HG03439 (cell line): ENCODE data around the gene MSANTD3.
"Not testable (repeated sequence)": the region's sequence is repeated elsewhere in the genome, so short reads cannot be mapped to it uniquely, and the experiment has no call there.

Experiments used
- ATAC-seq: cut with Tn5 transposase; IDR thresholded peaks from one replicate; pipeline ENCODE4 v1.9.1; 2021; ENCODE audit warnings: mild to moderate bottlenecking, moderate library complexity; ENCODE audit not compliant: unreplicated experiment

The MSANTD3 gene

DNA sequence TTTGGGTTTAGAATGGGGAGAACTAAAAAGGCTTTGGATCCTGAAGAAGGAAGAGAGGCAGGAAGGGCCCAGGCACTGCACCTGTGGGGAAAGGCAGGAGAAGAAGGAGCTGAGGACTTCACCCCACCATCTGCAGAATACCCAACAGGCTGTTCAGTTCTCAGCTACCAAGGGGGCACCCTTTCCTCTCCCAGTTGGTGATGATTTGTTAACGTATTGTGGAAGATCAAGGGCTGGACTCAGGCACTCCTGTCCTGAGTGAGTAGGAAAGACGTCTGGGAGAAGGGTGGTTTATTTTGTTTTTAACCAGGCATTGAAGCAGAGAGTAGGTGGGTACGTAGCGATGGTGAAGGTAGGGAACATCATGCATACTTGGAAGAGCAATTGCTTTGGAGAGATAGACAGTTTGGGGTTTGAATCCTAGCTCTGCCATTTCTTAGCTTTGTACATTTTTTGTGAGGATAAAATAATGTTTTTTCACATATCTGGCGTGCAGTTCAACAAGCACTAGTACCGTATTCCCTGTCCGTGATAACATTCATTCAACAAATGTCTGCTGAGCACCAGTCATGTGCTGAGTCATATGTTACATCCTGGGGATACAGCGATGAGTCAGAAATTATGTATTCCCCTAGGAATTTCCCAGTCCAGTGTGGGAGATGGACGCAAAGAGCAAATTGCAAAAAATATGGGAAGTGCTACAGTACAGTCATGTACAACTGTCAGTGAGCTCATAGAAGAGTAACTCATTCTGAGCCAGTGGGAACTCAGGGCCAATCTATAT is 2.1 kb downstream of the MSANTD3 start:
- ATAC-seq: no peak

DNA sequence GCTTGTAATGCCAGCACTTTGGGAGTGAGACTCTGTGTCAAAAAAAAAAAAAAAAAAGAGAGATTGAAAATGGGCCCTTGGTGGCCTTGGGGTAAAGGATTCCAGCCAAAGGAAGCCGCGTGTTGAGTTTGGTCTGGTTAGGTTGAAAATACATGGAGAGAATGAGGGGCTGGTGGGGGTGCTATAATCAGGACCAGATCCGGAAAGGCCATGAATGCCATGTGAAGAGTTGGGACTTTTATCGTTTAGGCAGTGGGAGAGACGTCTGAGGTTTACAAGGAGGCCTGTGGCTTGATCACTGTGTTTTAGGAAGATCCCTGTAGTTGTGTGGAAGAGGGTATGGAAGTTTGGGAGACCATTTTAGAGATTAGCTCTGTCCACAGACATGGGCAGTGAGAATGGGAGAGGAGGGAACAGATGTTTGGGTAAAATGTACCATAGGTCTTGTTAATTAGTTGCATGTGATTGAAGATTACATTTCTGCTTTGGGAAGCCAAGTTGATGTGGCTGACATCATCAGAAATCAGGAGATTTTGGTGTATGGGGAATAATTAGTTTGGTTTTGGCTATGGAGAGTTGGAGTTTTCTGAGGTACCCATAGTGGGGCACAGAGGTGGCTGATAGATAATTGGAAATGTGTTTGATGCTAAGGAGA is 3.5 kb downstream of the MSANTD3 start:
- no peak for ATAC-seq

DNA sequence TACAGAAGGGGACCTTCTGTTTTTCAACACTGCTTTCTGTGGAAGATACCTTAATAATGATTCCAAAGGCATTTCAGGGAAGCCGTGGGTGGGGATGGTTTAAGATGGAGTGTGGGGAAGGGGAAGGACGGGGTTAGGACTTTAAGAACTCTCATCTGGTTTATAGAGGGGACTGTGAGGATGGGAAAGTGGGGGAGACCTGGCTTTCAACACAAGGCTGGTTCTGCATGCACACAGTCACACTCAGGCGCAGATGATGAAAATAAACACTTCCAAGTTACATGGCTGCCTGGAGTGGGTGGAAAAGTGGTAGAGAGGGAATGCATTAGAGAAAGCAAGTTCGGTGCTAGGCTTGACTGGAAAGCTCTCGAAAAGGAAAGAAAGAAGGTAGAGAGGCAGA is 4.9 kb downstream of the MSANTD3 start:
- ATAC-seq: no peak

DNA sequence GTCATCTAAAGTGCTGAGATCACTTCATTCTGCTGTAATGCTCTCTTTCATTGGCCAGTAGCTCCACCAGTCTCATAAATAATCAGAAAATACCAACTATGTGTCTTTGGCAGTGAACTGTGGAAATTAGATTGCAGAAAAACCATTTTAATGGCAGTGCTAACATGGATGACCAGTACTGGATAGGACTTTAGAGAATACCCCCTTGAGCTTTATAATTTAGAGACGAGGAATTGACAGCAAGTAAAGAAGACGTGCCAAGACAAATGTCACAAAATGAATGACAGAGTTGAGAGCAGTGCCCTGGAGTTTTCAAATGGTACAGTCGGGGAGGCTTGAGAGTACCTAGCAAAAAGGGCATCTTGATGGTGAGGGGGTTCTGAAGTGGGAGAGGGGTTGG is 5.8 kb downstream of the MSANTD3 start:
- ATAC-seq: no peak

DNA sequence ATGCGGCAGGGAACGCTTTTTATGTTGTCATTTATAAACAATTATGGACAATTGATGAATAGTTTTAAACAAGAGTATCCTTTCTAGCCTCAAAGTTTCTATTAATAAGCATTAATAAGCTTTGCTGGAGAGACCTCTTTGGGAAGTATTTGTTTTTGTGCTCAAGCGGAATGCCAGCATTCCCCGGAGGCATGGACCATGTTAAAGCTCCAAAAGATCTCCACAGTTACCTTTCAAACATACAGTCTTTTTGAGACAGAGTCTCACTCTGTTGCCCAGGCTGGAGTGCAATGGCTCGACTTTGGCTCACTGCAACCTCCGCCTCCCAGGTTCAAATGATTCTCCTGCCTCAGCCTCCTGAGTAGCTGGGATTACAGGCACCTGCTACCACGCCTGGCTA is 9.6 kb downstream of the MSANTD3 start:
- no peak for ATAC-seq

DNA sequence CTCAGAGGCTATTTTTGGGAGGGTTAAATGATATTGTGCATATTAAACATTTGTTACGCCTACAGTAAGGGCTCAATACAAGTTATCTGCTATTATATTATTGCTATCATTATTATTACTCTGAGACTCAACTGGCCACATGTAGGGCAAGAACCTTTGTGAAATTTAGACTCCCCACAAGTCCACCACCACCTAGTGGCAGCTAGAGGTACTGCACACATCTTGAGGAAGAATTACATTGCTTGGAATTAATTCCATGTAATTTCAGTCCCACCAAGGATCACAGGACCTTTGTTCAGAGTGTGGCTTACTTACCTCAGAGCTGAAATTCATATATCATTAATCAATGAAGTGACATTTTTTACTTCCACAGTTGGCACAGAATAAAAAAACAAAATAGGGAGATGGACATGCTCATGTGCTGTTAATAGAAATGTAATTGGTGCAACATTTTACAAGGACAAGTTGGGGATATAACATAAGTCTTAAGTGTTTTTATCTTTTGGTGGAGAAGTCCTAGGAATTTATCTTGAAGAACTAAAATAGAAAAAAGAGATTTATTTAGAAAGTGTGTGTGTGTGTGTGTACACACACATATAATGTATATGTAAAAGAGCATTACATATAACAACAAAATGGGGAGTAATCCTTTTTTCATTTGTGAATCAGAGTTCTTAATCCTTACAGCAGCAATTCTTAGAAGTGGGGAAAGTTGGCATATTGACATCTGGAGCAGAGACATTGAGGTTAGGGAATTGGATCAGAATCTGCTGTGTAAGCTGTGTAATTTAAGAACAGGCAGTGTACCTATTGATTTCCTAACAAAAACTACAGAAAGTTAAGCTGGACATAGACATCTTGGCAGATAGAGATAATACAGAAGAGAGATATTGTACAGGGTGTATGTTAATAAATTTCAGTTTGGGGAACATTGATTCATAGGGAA is 11.2 kb downstream of the MSANTD3 start:
- ATAC-seq: peak; percentile 60

DNA sequence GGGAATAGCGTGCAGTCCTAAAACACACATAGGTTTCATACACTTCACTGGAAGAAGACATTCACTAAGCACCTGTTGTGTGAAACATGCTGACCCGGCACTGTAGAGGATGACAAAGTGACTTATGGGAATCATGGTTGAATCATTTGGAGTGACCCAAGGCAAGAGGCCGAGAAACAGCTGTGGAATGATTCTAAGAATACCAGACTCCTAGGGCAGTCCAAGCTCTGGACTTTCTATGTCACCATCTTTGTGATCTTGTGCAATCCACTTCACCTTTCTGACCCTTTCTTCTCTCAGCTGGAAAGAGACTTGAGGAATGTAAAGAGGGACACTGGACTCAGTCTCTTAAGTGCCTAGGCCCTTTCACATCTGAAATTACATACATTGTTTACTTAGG is 13.1 kb downstream of the MSANTD3 start:
- no peak for ATAC-seq

DNA sequence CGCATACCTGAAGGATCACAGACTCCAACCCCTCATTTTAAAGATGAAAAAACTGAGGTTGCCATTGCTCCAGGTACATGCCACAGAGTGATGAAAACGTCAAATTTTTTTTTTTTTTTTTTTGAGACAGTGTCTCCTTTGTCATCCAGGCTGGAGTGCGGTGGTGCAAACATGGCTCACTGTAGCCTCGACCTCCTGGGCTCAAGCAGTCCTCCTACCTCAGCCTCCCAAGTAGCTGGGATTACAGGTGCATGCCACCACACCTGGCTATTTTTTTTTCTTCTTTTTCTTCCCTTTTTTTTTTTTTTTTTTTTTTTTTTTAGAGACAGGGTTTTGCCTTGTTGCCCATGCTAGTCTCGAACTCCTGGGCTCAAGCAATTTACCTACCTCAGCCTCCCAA is 13.5 kb downstream of the MSANTD3 start:
- ATAC-seq: not testable (repeated sequence)

DNA sequence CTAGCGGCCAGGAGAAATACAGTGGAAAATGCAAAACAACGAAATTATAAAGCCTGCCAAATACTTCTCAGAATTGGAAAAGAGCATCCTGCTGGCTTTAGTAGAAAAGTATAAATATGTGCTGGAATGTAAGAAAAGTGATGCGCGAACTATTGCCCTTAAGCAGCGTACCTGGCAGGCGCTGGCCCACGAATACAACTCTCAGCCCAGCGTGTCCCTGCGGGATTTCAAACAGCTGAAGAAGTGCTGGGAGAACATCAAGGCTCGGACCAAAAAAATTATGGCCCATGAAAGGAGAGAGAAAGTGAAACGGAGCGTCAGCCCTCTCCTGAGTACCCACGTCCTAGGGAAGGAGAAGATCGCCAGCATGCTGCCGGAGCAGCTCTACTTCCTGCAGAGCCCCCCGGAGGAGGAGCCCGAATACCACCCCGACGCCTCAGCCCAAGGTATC is 15.0 kb downstream of the MSANTD3 start:
- no peak for ATAC-seq

DNA sequence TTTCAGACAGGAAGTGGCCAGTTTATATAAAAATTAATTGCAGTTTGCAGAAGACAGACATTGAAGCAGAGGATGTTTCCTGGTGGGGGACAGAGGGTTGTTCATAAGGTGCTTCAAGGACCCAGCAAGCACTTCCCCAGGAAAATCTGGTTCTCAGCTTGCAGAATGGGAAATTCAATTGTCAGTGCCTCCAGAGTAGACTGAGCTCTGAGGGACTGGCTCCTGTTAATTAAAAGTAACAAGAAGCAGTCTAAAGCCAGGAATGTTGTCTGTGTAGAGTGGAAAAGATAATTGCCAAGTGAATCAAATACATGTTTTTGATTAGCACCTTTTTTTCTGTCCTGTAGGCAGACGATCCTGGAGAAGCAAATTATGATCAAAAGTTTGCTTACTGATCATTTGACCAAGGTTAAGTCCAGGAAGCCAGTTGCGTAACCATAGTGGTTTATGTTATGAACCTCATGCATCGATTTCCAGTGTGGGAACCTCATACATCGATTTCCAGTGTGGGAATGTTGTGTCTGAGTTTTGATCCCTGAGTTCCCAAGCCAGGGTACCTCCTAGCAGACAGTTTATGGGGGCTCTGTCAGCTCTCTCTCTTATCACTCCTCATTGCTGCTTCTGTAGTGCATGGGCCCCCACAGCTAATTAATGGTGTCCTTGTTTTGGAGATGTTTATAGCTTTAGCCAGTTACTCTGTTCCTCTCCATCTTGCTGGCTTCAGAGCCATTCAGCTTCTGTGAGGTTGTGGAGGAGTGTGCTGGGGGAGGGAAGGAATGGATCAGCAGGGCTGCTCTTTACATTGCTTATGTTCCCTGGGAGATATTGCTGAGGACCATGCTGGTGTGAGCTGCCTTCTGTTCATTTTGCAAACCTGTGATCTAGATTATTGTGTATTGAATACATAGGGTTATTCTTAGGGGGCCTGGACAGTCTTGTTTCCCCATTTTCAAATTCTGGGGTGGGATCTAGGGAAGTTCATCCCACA is 17.1 kb downstream of the MSANTD3 start:
- no peak for ATAC-seq

DNA sequence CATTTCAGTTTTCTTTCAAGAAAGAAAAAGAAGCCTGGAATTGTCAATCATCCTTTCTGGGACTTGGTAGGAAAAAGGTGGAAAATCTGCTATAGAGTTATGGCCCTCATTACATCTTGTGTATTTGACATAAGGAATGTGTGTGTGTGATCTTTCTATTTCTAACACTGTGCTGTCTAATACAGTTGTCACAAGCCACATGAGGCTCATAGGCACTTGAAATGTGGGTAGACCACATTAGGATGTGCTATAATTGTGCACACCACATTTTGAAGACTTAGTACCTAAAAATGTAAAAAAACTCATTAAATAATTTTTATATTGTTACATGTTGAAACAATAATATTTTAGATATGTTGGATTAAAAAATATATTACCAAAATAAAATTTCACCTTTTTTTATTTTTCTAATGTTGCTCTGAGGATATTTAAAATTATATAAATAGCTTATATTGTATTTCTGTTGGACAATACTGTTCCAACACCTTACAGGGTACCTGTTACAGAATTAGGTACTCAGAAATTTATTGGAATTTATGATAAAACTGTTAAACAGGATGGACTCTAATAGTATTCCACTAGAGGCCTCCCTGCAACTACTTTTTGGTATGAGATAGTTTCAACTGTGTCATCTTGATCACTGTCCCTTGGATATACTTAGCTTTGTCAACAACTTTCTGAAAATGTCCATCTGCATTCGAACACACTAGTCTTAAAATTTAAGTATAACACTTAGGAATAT is 18.4 kb downstream of the MSANTD3 start:
- ATAC-seq: no peak

DNA sequence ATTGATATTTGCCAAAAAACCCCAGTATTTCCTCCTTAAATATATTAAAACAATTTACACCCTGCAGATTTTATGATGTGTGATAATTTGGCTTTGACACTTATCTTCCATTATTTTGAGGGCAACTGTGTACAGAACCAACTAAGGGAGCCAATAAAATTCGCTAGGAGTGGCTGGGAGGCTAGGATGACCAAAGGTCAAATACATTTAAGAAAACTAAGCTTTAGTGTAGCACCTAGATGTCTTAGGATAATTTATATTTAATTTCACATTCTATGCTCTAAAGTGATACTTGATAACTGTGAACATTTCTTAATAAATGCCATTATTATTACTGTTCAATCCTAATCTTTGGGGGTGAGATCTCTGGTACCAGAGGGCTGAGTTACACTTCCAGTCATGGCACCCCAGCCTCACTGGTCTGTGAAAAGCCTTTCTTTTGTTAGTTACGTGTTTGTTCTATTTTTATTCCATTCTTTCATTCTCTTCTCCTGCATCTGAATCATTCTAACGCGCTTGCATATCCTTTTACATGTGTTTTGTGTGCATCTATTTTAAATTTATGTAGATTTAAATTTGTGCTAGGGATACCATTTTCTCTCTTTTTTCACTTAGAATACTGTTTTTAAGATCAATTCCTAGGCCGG is 19.1 kb downstream of the MSANTD3 start:
- ATAC-seq: no peak

DNA sequence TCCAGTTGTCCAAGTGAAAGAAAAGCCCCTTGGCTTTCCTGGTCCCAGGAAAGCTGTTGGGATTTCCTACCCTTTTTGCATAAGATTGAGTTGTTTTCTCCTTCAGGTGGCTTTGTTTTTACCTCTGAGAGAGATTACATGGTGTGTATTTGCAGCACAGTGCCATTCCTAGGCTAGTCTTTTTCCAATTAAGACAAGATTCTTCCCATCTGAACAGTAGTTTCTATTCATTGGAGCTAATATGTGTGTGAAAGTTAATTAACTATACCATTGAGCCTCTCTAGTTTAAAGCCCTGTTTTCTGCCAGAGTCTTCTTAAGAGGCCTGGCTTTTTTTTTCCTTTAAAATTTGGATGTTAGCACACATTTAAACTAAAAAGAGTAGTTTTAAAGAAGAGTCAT is 20.1 kb downstream of the MSANTD3 start:
- ATAC-seq: no peak

DNA sequence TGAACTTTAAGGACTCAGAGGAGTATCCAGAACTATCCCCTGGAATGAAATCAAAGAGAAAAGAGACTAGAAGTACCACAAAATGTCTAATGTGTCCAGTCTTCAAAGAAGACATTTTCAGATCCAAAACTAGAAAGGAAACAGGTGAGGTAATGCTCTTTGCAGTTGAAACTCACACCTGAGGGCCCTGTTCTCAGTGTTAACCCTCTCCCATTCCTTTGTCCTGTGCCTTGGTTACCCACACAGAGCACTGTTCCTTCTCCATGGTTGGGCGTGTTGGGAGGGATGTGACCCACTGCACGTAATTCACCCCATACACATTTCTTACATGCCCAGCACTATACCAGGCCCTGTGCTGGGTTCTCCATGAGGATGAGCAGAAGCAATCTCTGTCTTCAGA is 21.3 kb downstream of the MSANTD3 start:
- no peak for ATAC-seq

DNA sequence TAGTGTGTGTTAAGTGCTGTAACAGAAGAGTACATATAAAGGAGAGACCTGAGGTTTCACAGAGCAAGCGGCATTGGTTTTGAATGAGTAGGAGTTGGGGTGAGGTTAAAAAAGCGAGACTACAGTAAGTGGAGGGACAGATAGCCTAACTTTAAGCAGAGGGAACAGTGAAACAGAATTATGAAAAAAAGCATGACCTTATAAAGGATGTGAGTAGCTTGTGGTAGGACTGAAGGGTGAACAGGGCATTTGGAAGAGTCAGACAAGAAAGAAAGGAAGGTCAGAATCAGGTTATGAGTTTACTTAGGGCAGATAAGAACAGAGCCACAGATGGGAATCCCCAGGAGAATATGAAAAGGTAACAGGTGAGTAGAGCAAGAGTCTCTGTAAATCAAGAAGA is 22.5 kb downstream of the MSANTD3 start:
- peak; percentile 69 for ATAC-seq

DNA sequence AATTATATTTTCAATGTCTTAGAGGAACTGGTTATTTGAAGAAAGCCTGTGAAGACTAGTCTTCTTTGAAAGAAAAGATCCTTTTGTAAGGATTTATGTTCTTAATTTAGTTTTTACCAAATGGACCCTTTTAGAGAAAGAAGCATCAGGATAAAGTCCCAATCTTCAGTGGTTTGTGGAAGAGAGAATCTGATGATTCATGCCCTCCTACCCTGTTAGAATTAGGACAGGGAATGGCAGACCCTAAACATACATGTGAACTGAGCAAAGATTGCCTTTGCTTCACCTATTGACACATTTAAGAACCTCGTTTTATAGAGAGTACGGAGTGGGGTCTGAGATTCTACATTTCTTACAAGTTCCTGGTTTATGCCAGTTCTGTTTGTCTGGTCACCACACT is 26.0 kb downstream of the MSANTD3 start:
- ATAC-seq: no peak

DNA sequence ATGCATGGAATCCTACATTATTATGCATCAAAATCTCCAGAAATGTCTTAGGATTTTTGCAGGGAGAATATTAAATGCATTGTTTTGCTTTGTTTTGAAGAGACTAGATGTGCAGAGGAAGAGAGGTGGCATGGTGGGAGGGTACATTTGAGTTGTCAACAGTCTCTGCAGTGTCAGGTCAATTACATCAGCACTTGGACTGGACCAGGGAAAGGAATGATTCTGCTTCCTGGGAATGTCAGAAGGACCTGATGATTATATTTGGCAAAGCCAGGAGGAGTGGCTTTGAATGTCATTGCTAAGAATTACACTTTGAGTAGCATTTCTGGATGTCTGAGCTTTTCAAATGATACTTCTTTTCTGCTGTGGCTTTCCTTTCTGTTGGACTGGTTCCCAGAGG is 28.5 kb downstream of the MSANTD3 start:
- no peak for ATAC-seq

DNA sequence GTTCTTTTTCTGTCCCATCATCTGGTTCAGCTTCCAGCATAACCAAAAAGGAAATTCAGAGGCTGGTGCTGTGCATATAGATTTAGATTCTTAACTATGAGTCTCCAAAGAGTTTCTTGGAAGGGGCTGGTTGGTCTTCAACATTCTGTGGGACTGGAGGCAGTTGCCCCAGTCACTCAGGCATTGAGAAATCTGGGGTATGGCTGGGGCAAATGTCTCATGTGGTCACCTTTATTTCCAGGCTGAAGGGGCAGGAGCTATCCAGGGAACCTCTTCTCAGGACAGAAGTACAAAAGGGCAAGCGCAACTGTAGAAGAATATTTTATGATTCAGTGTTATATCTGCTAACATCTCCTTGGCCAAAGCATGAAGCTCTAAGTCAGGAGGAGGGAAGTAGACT is 30.6 kb downstream of the MSANTD3 start:
- no peak for ATAC-seq

DNA sequence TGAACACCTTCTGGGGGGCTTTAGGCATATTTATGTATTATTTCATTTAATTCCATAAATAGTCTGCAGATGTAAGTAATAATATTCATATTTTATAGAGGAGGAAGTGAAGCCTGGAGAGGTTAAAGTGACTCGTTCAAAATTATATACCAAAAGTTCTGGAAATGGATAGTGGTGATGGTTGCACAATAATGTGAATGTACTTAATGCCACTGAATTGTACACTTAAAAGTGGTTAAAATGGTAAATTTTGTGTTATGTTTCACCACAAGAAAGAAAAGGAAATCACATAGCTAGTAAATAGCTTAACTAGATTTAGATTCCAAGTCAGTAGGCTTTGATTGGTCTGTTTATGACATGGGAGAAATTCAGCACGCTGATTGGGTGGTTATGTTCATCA is 33.0 kb downstream of the MSANTD3 start:
- no peak for ATAC-seq
